ENCODE measurements around the gene CFAP161.
"Not testable (repeated sequence)": the region's sequence is repeated elsewhere in the genome, so short reads cannot be mapped to it uniquely, and the experiment has no call there.

CFAP161 gene

GRCh38 chr15:81157939-81158223, 23.8 kb downstream of the CFAP161 start:
- DNase-seq (ENCODE audit: low read depth): no peak

GRCh38 chr15:81158561-81158960, 24.5 kb downstream of the CFAP161 start:
- not testable (repeated sequence) for DNase-seq (ENCODE audit: low read depth)

- DNase-seq (ENCODE audit: low read depth): no peak
Measured at GRCh38 chr15:81160312-81161159, 26.5 kb downstream of the CFAP161 start.

- no peak for DNase-seq (ENCODE audit: low read depth)
Measured at GRCh38 chr15:81161160-81161673, 27.1 kb downstream of the CFAP161 start.

- DNase-seq (ENCODE audit: low read depth): no peak
Measured at GRCh38 chr15:81161851-81162250, 27.8 kb downstream of the CFAP161 start.

- DNase-seq (ENCODE audit: low read depth): no peak
Measured at GRCh38 chr15:81163961-81164800, 30.1 kb downstream of the CFAP161 start.

GRCh38 chr15:81165535-81165934, 31.5 kb downstream of the CFAP161 start:
- no peak for DNase-seq (ENCODE audit: low read depth)

GRCh38 chr15:81166636-81167305, 32.7 kb downstream of the CFAP161 start:
- no peak for DNase-seq (ENCODE audit: low read depth)

GRCh38 chr15:81168131-81168526, 34.1 kb downstream of the CFAP161 start:
- no peak for DNase-seq (ENCODE audit: low read depth)

GRCh38 chr15:81168644-81169043, 34.6 kb downstream of the CFAP161 start:
- no peak for DNase-seq (ENCODE audit: low read depth)

- DNase-seq (ENCODE audit: low read depth): no peak
Measured at GRCh38 chr15:81170511-81170910, 36.4 kb downstream of the CFAP161 start.

- DNase-seq (ENCODE audit: low read depth): no peak
Measured at GRCh38 chr15:81171286-81171685, 37.2 kb downstream of the CFAP161 start.

- no peak for DNase-seq (ENCODE audit: low read depth)
Measured at GRCh38 chr15:81174125-81174791, 40.2 kb downstream of the CFAP161 start.

- DNase-seq (ENCODE audit: low read depth): no peak
Measured at GRCh38 chr15:81174792-81175327, 40.8 kb downstream of the CFAP161 start.

GRCh38 chr15:81175496-81175895, 41.4 kb downstream of the CFAP161 start:
- no peak for DNase-seq (ENCODE audit: low read depth)

- DNase-seq (ENCODE audit: low read depth): no peak
Measured at GRCh38 chr15:81176291-81176893, 42.3 kb downstream of the CFAP161 start.

GRCh38 chr15:81178365-81178764, 44.3 kb downstream of the CFAP161 start:
- no peak for DNase-seq (ENCODE audit: low read depth)

GRCh38 chr15:81181220-81181619, 47.1 kb downstream of the CFAP161 start:
- no peak for DNase-seq (ENCODE audit: low read depth)

GRCh38 chr15:81182031-81182755, 48.1 kb downstream of the CFAP161 start:
- DNase-seq (ENCODE audit: low read depth): no peak

- no peak for DNase-seq (ENCODE audit: low read depth)
Measured at GRCh38 chr15:81182756-81183438, 48.8 kb downstream of the CFAP161 start.
